K562 (cell line): ENCODE results near the gene BRME1. TPM values are rescaled to one million over a fixed set of nuclear protein-coding genes. Genes with fewer than 3 reads are reported as not detected.
A peak's percentile ranks its signal among the peaks of the same experiment; 100 is the strongest.

Experiments
- ADNP ChIP-seq: fragments of 200-800 bp; sonication (Bioruptor generic); IDR thresholded peaks from 2 replicates; pipeline ENCODE4 v1.6.1; 2016; ENCODE audit warnings: missing genetic modification characterization, missing compliant biosample characterization
- ARID1B ChIP-seq: fragments of 450-650 bp; IDR thresholded peaks from 2 replicates; pipeline ENCODE4 v1.6.1; 2016; ENCODE audit warnings: antibody characterized with exemption, mild to moderate bottlenecking, inconsistent platforms
- BRF1 ChIP-seq: IDR thresholded peaks from 3 replicates; pipeline ENCODE4 v1.6.1; 2011; ENCODE audit warnings: borderline replicate concordance, mild to moderate bottlenecking; ENCODE audit not compliant: insufficient read length; ENCODE audit errors: extremely low read depth
- EGR1 ChIP-seq: fragments of 450-650 bp; conservative IDR thresholded peaks from 2 replicates; pipeline ENCODE4 v1.6.1; 2017; ENCODE audit warnings: mild to moderate bottlenecking
- FOXJ2 ChIP-seq: fragments of 200-800 bp; sonication (Bioruptor generic); IDR thresholded peaks from 2 replicates; pipeline ENCODE4 v1.6.1; 2016; ENCODE audit warnings: missing genetic modification characterization, missing compliant biosample characterization
- FOXK1 ChIP-seq: sonication (generic); formaldehyde crosslinking; IDR thresholded peaks from 2 replicates; pipeline ENCODE4 v1.8.0; 2022; ENCODE audit warnings: missing genetic modification reagents, mild to moderate bottlenecking, borderline replicate concordance
- FOXK2 ChIP-seq, 2 experiments: fragments of 450-650 bp; IDR thresholded peaks in 1 of 2; conservative IDR thresholded peaks in 1 of 2; 2 replicates each; pipeline ENCODE4 v1.6.1; 2016; ENCODE audit warnings: low read depth in 2 of 2, mild to moderate bottlenecking in 1 of 2
- KLF6 ChIP-seq: fragments of 250-450 bp; sonication (Bioruptor Pico); IDR thresholded peaks from 2 replicates; pipeline ENCODE4 v1.4.0; 2020; ENCODE audit warnings: mild to moderate bottlenecking, moderate library complexity, borderline replicate concordance
- SMC3 ChIP-seq: conservative IDR thresholded peaks from 2 replicates; pipeline ENCODE4 v1.6.1; 2011; ENCODE audit warnings: low read depth, low read length, improper control_type of control experiment; ENCODE audit not compliant: insufficient read depth
- TBP ChIP-seq: optimal IDR thresholded peaks from 2 replicates; pipeline ENCODE3; 2011; ENCODE audit warnings: low read depth, low read length, improper control_type of control experiment
- XRCC5 ChIP-seq: fragments of 200-400 bp; formaldehyde crosslinking; IDR thresholded peaks from 2 replicates; pipeline ENCODE4 v1.6.1; 2017; ENCODE audit warnings: low read depth, mild to moderate bottlenecking, low read length
- polyA plus RNA-seq, 8 experiments: library from polyadenylated mRNA; depleted of rRNA in 4 of 8; stranded (reverse) in 5 of 8; unstranded in 3 of 8; fragments of >200 nt; fragmentation: Nextera tagmentation in 2 of 8; fragmentation: Illumina TruSeq in 1 of 8; extraction: Ambion mirVana in 2 of 8; extraction: Trizol in 1 of 8; gene quantifications; 2 replicates each; pipeline versions ENCODE4 v1.2.1 to v1.2.3, GENCODE V29; 2011 to 2014; ENCODE audit warnings: inconsistent platforms in 1 of 8, missing spikeins in 1 of 8
- total RNA-seq, 7 experiments: library from RNA; depleted of rRNA in 6 of 7; stranded (reverse); fragments of >200 nt in 6 of 7; fragmentation: Illumina TruSeq in 2 of 7; extraction: Trizol in 2 of 7; gene quantifications; 2 replicates each; pipeline versions ENCODE4 v1.2.1 to v1.2.3, GENCODE V29; 2011 to 2021; ENCODE audit warnings: low replicate concordance in 1 of 7
- TF ChIP-seq, protein P1 (sequence below): sonication (generic); formaldehyde crosslinking; IDR thresholded peaks from 2 replicates; pipeline ENCODE4 v1.8.0; 2022; ENCODE audit warnings: mild to moderate bottlenecking, missing genetic modification reagents
- TF ChIP-seq, protein P2 (sequence below), 2 experiments: fragments of 450-650 bp; IDR thresholded peaks; 2 replicates each; pipeline ENCODE4 v1.6.1; 2018; ENCODE audit warnings: mild to moderate bottlenecking in 2 of 2, low read depth in 1 of 2; ENCODE audit not compliant: partially characterized antibody in 2 of 2
- TF ChIP-seq, protein P3 (sequence below): sonication (generic); formaldehyde crosslinking; IDR thresholded peaks from 2 replicates; pipeline ENCODE4 v1.8.0; 2023; ENCODE audit warnings: mild to moderate bottlenecking, missing genetic modification reagents
- TF ChIP-seq, protein P4 (sequence below): fragments of 250-450 bp; sonication (Bioruptor Pico); IDR thresholded peaks from 2 replicates; pipeline ENCODE4 v1.4.0; 2020; ENCODE audit warnings: mild to moderate bottlenecking, moderate library complexity

BRME1 gene
- total and polyA plus RNA-seq, 9 of the 15 experiments (the other 6 are each of a cell fraction or from before 2014, with no cell fraction given), result 0.75 to 6.1 (median 3.6) TPM

DNA sequence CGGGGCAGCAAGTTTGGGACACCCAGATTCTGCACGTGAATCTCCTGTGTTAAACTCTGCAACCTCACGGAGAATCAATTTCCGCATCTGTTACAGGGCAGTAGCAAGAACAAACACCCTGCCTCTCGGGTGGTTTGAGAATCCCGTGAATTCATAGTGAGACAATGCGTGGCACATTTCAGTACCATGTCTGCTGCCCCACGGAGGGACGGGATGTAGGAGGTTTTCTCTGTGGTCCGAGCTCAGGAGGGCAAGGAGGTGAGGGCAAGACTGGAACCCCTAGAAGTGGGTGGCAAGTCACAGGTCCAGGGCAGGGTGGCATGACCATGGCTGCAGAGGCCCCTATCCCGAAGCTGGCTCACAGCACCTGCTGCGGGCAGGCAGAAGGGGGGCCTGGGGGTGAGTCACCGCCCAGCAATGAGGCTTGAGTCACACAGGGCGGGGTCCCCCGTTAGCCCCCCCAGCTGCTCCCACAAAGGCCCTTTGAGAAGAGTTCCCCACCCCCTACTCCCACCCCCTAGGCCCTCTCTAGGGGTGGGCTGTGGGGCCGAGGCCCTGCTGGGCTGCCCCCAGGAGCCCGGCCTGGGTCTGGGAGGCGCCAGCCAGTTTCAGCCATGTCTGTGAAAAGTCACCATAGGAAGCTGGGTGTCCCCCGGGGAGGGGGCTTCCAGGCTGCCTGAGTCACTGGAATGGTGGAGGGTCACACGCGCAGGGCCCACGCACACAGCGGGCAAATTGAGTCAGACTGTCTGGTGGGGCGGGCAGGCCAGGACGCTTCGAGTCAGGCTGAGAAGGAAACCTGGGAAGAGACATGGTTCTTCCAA is 54.8 kb downstream of the BRME1 start (continued):
- TF ChIP-seq FOXK1, result no peak
- TF ChIP-seq, protein P1, sequence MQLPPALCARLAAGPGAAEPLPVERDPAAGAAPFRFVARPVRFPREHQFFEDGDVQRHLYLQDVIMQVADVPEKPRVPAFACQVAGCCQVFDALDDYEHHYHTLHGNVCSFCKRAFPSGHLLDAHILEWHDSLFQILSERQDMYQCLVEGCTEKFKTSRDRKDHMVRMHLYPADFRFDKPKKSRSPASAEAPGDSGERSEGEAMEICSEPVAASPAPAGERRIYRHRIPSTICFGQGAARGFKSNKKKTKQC (CRISPR knock-in tag), result peak; percentile 43; the same call in 1 of the 2 replicates
- TF ChIP-seq FOXK2 (conservative IDR thresholded peaks at IDR 0.05 in 1 of 2, IDR thresholded peaks at IDR 0.05 in 1 of 2; ENCODE audit: low read depth in 2 of 2), result no peak
- TF ChIP-seq, protein P2, sequence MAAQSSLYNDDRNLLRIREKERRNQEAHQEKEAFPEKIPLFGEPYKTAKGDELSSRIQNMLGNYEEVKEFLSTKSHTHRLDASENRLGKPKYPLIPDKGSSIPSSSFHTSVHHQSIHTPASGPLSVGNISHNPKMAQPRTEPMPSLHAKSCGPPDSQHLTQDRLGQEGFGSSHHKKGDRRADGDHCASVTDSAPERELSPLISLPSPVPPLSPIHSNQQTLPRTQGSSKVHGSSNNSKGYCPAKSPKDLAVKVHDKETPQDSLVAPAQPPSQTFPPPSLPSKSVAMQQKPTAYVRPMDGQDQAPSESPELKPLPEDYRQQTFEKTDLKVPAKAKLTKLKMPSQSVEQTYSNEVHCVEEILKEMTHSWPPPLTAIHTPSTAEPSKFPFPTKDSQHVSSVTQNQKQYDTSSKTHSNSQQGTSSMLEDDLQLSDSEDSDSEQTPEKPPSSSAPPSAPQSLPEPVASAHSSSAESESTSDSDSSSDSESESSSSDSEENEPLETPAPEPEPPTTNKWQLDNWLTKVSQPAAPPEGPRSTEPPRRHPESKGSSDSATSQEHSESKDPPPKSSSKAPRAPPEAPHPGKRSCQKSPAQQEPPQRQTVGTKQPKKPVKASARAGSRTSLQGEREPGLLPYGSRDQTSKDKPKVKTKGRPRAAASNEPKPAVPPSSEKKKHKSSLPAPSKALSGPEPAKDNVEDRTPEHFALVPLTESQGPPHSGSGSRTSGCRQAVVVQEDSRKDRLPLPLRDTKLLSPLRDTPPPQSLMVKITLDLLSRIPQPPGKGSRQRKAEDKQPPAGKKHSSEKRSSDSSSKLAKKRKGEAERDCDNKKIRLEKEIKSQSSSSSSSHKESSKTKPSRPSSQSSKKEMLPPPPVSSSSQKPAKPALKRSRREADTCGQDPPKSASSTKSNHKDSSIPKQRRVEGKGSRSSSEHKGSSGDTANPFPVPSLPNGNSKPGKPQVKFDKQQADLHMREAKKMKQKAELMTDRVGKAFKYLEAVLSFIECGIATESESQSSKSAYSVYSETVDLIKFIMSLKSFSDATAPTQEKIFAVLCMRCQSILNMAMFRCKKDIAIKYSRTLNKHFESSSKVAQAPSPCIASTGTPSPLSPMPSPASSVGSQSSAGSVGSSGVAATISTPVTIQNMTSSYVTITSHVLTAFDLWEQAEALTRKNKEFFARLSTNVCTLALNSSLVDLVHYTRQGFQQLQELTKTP (IDR thresholded peaks at IDR 0.05; ENCODE audit: low read depth in 1 of 2, partially characterized antibody in 2 of 2), result no peak
- TF ChIP-seq, protein P3, sequence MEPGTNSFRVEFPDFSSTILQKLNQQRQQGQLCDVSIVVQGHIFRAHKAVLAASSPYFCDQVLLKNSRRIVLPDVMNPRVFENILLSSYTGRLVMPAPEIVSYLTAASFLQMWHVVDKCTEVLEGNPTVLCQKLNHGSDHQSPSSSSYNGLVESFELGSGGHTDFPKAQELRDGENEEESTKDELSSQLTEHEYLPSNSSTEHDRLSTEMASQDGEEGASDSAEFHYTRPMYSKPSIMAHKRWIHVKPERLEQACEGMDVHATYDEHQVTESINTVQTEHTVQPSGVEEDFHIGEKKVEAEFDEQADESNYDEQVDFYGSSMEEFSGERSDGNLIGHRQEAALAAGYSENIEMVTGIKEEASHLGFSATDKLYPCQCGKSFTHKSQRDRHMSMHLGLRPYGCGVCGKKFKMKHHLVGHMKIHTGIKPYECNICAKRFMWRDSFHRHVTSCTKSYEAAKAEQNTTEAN (CRISPR knock-in tag), result no peak
- TF ChIP-seq ADNP (tag), result no peak
- TF ChIP-seq, protein P4, sequence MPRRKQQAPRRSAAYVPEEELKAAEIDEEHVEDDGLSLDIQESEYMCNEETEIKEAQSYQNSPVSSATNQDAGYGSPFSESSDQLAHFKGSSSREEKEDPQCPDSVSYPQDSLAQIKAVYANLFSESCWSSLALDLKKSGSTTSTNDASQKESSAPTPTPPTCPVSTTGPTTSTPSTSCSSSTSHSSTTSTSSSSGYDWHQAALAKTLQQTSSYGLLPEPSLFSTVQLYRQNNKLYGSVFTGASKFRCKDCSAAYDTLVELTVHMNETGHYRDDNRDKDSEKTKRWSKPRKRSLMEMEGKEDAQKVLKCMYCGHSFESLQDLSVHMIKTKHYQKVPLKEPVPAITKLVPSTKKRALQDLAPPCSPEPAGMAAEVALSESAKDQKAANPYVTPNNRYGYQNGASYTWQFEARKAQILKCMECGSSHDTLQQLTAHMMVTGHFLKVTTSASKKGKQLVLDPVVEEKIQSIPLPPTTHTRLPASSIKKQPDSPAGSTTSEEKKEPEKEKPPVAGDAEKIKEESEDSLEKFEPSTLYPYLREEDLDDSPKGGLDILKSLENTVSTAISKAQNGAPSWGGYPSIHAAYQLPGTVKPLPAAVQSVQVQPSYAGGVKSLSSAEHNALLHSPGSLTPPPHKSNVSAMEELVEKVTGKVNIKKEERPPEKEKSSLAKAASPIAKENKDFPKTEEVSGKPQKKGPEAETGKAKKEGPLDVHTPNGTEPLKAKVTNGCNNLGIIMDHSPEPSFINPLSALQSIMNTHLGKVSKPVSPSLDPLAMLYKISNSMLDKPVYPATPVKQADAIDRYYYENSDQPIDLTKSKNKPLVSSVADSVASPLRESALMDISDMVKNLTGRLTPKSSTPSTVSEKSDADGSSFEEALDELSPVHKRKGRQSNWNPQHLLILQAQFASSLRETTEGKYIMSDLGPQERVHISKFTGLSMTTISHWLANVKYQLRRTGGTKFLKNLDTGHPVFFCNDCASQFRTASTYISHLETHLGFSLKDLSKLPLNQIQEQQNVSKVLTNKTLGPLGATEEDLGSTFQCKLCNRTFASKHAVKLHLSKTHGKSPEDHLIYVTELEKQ, result no peak
- peak; percentile 87 for TF ChIP-seq ARID1B
- TF ChIP-seq BRF1, result no peak
- no peak for TF ChIP-seq FOXJ2 (tag)
- TF ChIP-seq XRCC5, result no peak
- no peak; the same call in 1 of the 2 replicates for TF ChIP-seq EGR1
- no peak for TF ChIP-seq KLF6 (CRISPR knock-in tag)
- TF ChIP-seq SMC3, result no peak
- TF ChIP-seq TBP, result no peak
